ENCODE measurements around the gene LIPF. TPM values are rescaled to one million over a fixed set of nuclear protein-coding genes. Genes with fewer than 3 reads are reported as not detected.

Gene LIPF, protein sequence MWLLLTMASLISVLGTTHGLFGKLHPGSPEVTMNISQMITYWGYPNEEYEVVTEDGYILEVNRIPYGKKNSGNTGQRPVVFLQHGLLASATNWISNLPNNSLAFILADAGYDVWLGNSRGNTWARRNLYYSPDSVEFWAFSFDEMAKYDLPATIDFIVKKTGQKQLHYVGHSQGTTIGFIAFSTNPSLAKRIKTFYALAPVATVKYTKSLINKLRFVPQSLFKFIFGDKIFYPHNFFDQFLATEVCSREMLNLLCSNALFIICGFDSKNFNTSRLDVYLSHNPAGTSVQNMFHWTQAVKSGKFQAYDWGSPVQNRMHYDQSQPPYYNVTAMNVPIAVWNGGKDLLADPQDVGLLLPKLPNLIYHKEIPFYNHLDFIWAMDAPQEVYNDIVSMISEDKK
- total RNA-seq, result not detected

DNA sequence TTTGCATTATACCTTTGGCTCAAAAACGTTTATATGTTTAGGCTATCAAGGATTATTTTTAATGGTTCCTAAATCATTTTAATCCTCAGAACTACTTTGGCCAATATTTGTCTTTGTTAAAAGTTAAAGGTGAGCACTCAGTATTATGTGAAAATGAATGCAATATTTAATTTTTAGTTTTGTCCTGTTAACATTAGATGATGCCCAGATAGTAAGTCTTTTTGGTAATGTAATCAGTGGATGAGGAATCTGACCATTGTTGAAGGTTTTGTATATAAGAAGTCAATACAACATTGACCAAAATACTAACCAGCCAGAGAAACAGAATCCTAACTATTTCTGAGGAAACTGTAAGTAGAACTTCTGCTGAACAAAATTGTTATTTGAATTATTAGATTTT lies at the start of gene LIPF:
Gene LIPF (plus strand): TSS at position 301 of the 400 bp plus-strand sequence. CDS start 2,856 bp downstream, outside the sequence.
- CTCF ChIA-PET, result no interaction called here
- DNase-seq (no peak), ATAC-seq (no peak)
- Mint-ChIP-seq H3K4me1 (ENCODE audit: low read depth) (no peaks in the 10 kb centered on the region), H3K36me3 (ENCODE audit: low read depth) (no peaks in the 10 kb centered on the region), H3K27me3 (ENCODE audit: low read depth) (peaks cover 6% of the 10 kb centered on the region), H3K27ac (no peak within 1 kb of the TSS), H3K9me3 (ENCODE audit: insufficient read depth) (no peaks in the 10 kb centered on the region), H3K4me3 (no peak within 1 kb of the TSS)
- POLR2A ChIA-PET, result no interaction called here

DNA sequence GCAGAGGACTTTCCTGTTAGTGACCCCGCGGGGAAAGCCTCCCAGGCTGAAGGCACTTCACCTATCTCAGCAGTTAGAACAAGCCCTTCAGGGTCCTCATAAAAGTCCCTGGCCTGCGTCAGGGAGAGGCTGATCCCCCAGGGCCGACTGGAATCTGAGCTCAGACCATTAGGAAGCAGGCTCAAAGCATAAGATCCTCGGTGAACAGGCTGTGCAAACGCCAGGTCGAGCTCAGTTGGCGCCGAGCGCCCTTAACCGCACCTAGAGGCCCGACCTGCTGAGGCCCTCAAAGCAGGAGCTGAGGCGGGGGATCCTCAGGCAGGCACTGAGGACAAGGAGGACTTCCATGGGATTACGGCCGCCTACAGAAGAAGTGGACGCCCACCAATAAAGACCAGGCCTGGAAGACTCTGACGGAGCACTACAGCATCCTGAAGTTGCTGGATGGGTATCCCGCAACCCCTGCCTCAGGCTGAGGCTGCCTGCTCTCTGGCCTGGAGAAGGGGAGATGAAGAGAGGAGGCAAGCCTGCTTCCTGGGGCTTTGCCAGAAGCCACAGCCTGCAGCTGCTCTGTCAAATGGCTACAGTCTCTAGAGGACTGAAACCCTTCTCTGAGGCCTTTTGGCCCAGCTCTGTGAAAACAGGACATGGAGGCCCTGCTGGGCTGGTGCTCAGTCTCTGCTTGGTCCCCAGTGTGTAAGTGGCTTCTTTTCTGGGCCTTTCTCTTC lies 47.8 kb upstream of the LIPF start:
- no peaks in the 10 kb centered on the region for H3K4me1 Mint-ChIP-seq (ENCODE audit: low read depth)
- CTCF ChIA-PET, result interaction anchor here (0.9 to 1.4 kb wide), 2 partner anchors 9 to 20 kb away, joined by 3 read pairs; no protein-coding TSS in a partner anchor

DNA sequence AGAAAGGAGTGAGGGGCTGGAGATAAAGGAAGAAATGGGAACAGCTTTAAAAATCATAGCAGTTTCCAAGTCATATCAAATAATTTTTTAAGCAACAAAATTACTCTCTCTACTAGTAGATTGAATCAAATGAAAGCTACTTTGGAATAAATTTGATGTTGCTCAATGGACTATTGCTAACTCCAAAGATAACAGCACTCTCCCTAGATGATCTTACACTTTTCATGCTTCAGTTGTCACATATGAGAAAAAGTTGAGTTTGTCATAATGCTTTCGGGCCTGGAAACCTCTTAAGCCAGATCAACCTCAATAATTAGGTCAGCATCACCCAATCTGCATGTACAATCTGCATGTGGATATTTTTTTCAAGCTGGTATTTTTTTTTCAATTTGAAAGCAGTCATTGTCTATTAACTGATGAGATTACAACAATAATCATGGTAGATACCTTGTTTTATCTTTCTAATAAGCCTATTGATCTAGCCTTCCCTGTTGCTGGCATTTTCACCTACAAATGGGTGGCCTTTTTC lies 46.4 kb upstream of the LIPF start:
- H3K36me3 Mint-ChIP-seq (ENCODE audit: low read depth), result no peaks in the 10 kb centered on the region
- CTCF ChIA-PET, result interaction anchor here (0.9 to 1.5 kb wide), 3 partner anchors 10 to 35 kb away, joined by 3 to 4 read pairs (median 3); partner anchors contain the start of gene RNLS
- no peaks in the 10 kb centered on the region for H3K27me3 Mint-ChIP-seq (ENCODE audit: low read depth)
- H3K4me3 Mint-ChIP-seq, result no peak overlapping the region
- no peak for ATAC-seq
- no peaks in the 10 kb centered on the region for H3K4me1 Mint-ChIP-seq (ENCODE audit: low read depth)
- H3K9me3 Mint-ChIP-seq (ENCODE audit: insufficient read depth), result no peaks in the 10 kb centered on the region
- no peak for DNase-seq
- no peak overlapping the region for H3K27ac Mint-ChIP-seq
- POLR2A ChIA-PET, result interaction anchor here (1.0 kb wide), 1 partner anchor 35 kb away, joined by 3 read pairs; the partner anchor contains the start of gene RNLS

More for the DNA sequence above, 47.8 kb upstream of the LIPF start:
- H3K27me3 Mint-ChIP-seq (ENCODE audit: low read depth), result peaks cover 4% of the 10 kb centered on the region
- DNase-seq (no peak), ATAC-seq (no peak)
- no peaks in the 10 kb centered on the region for H3K9me3 Mint-ChIP-seq (ENCODE audit: insufficient read depth)
- no peak overlapping the region for H3K4me3 Mint-ChIP-seq
- POLR2A ChIA-PET, result no interaction called here
- no peak overlapping the region for H3K27ac Mint-ChIP-seq
- no peaks in the 10 kb centered on the region for H3K36me3 Mint-ChIP-seq (ENCODE audit: low read depth)

DNA sequence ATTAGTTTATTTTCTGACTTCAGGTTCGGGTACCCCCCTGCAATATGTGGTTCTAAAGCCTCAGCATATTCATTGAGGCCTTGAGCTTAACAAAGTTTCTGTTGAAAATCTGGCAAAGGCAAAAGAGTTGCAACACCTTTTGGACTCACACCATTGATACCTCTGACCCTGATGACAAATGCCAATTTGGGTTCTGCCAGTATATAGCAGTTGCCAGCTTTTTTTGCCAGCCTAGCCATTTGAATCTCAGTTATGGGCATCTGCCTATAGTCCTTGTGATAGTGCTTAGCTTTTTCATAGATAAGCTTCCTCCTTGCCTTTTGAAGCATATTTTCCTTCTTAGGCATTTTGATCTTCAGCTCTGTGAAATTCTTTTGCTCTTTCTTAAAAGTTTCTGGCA lies 45.7 kb upstream of the LIPF start:
- CTCF ChIA-PET, result interaction anchor here (1.5 kb wide), 1 partner anchor 36 kb away, joined by 4 read pairs; the partner anchor contains the start of gene RNLS
- DNase-seq (no peak), ATAC-seq (no peak)
- Mint-ChIP-seq H3K4me3 (no peak overlapping the region), H3K4me1 (ENCODE audit: low read depth) (no peaks in the 10 kb centered on the region), H3K27ac (no peak overlapping the region), H3K9me3 (ENCODE audit: insufficient read depth) (no peaks in the 10 kb centered on the region), H3K27me3 (ENCODE audit: low read depth) (no peaks in the 10 kb centered on the region), H3K36me3 (ENCODE audit: low read depth) (no peaks in the 10 kb centered on the region)
- POLR2A ChIA-PET, result no interaction called here

DNA sequence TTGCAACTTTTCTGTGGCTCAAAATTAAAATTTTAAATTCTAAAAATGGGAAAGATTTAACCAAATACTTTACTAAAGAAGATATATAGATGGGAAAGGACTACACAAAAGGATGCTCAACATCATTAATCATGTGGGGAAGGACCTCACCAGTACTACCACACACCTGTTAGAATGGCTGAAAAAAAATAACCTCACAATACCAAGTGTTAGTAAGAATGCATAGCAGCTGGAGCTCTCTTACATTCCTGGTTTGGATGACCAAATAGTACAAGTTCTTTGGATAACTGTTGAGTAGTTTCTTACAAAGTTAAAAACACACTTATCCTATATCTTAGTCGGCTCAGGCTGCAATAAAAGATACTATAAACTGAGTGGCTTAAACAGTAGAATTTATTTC lies 43.8 kb upstream of the LIPF start:
- Mint-ChIP-seq H3K4me3 (no peak overlapping the region), H3K36me3 (ENCODE audit: low read depth) (no peaks in the 10 kb centered on the region), H3K27me3 (ENCODE audit: low read depth) (peaks cover 2% of the 10 kb centered on the region), H3K4me1 (ENCODE audit: low read depth) (no peaks in the 10 kb centered on the region), H3K9me3 (ENCODE audit: insufficient read depth) (no peaks in the 10 kb centered on the region), H3K27ac (no peak overlapping the region)
- CTCF ChIA-PET, result no interaction called here
- DNase-seq (no peak), ATAC-seq (no peak)
- POLR2A ChIA-PET, result no interaction called here

DNA sequence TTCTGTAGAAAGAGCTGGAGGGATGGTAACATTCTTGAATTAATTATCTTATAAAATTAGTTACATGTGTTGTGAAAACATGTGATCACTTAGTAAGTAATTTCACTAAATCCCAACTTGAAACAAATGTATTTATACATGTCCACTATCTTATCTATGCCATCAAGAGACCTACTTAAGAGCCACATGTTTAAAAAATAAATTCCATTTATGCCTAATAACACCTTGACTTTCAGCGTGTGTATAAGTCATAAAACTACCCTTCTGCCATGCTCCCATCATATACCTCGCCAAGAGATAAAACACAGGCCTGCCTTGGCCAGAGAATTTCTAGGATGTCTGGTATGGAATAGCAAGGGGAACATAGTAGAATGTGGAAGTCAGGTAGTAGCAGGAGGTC lies 40.4 kb upstream of the LIPF start:
- CTCF ChIA-PET, result no interaction called here
- H3K27ac Mint-ChIP-seq, result no peak overlapping the region
- no peaks in the 10 kb centered on the region for H3K9me3 Mint-ChIP-seq (ENCODE audit: insufficient read depth)
- no peak overlapping the region for H3K4me3 Mint-ChIP-seq
- H3K27me3 Mint-ChIP-seq (ENCODE audit: low read depth), result peaks cover 2% of the 10 kb centered on the region
- no peaks in the 10 kb centered on the region for H3K4me1 Mint-ChIP-seq (ENCODE audit: low read depth)
- no peak for ATAC-seq
- DNase-seq, result no peak
- no peaks in the 10 kb centered on the region for H3K36me3 Mint-ChIP-seq (ENCODE audit: low read depth)
- POLR2A ChIA-PET, result no interaction called here

DNA sequence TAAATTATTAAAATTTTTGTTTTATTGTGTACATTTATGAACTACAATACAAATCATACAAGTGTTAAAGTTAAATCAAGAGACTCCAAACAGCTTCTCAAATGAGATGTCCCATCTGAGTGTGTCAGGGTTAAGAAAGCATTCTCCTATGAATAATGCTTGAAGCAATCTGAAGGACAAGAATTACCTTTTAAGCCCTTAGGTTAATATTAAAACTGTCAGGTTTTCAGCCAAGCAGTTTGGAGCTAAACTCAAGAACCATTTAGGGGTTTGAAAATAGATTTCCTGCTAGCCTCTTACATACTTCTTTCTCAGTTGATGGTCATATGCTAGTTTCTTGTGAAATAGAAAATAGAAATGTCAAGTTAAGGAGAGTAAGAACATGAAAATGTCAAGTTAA lies 39.4 kb upstream of the LIPF start:
- DNase-seq (no peak), ATAC-seq (no peak)
- no peaks in the 10 kb centered on the region for H3K36me3 Mint-ChIP-seq (ENCODE audit: low read depth)
- H3K27ac Mint-ChIP-seq, result no peak overlapping the region
- POLR2A ChIA-PET, result no interaction called here
- H3K4me3 Mint-ChIP-seq, result no peak overlapping the region
- H3K27me3 Mint-ChIP-seq (ENCODE audit: low read depth), result peaks cover 2% of the 10 kb centered on the region
- no peaks in the 10 kb centered on the region for H3K9me3 Mint-ChIP-seq (ENCODE audit: insufficient read depth)
- H3K4me1 Mint-ChIP-seq (ENCODE audit: low read depth), result no peaks in the 10 kb centered on the region
- CTCF ChIA-PET, result no interaction called here

DNA sequence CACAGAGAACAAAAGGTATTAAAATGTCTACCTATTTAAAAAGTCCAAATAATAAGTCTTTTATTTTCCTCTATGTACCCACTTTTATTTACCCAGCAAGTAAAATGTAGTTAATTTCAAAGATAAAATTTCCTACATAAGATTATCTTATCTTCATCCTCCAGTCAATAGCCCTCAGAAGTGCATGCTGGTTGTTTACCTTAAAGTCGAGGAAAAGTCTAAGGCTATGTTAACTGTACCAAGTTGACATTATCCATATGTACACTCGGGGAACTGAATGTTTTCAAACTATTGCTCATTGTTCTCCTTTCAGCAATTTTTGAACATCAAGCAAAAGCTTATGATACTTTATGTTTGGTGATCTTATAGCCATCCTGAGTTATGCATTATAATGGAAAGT lies 24.1 kb upstream of the LIPF start:
- Mint-ChIP-seq H3K4me1 (ENCODE audit: low read depth) (no peaks in the 10 kb centered on the region), H3K27ac (no peak overlapping the region), H3K27me3 (ENCODE audit: low read depth) (peaks cover 16% of the 10 kb centered on the region), H3K36me3 (ENCODE audit: low read depth) (no peaks in the 10 kb centered on the region), H3K9me3 (ENCODE audit: insufficient read depth) (no peaks in the 10 kb centered on the region), H3K4me3 (no peak overlapping the region)
- DNase-seq (no peak), ATAC-seq (no peak)
- POLR2A ChIA-PET, result no interaction called here
- CTCF ChIA-PET, result interaction anchor here (1.0 kb wide), 1 partner anchor 13 kb away, joined by 3 read pairs; no protein-coding TSS in a partner anchor

DNA sequence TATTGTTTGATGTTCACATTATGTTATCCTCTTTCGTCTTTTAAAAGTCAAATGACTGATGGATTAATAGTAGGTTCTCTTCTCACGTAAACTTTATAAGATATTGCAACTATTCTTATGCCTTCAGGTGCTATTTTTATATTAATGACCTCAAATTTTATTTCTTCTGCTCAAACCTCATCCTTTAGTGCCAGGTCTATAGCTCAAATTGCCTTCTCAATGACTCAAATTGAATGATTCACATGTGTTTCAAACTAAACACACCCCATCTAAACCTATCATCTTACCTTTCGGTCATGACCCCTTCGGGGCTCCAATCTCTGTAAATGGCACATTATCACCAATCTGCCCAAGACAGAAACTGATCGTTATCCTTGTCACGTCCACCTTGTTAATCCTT lies 22.0 kb upstream of the LIPF start:
- H3K4me3 Mint-ChIP-seq, result no peak overlapping the region
- no peak for DNase-seq
- ATAC-seq, result no peak
- POLR2A ChIA-PET, result no interaction called here
- no peaks in the 10 kb centered on the region for H3K4me1 Mint-ChIP-seq (ENCODE audit: low read depth)
- H3K36me3 Mint-ChIP-seq (ENCODE audit: low read depth), result no peaks in the 10 kb centered on the region
- H3K27me3 Mint-ChIP-seq (ENCODE audit: low read depth), result peaks cover 14% of the 10 kb centered on the region
- no peak overlapping the region for H3K27ac Mint-ChIP-seq
- no peaks in the 10 kb centered on the region for H3K9me3 Mint-ChIP-seq (ENCODE audit: insufficient read depth)
- CTCF ChIA-PET, result no interaction called here

DNA sequence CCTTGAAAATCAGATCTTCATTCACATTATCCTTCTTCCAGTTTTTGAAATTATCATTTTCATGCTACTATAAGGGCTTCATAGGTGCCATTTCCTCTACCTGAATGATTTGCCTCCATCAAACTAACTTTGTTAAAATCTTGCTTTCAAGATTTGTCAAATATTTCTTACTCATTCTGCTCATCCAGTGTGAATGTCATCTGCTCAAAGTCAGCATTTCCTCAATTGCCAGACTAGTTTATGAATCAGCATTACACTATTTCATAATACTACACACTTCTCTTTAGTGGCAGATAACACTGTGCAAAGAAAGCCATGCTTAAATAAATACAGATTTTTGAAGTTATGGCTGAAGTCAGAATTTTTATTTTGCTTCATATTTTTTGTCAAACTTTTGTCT lies 21.3 kb upstream of the LIPF start:
- Mint-ChIP-seq H3K36me3 (ENCODE audit: low read depth) (no peaks in the 10 kb centered on the region), H3K4me1 (ENCODE audit: low read depth) (no peaks in the 10 kb centered on the region), H3K27ac (no peak overlapping the region), H3K9me3 (ENCODE audit: insufficient read depth) (no peaks in the 10 kb centered on the region), H3K4me3 (no peak overlapping the region), H3K27me3 (ENCODE audit: low read depth) (peaks cover 14% of the 10 kb centered on the region)
- DNase-seq (no peak), ATAC-seq (no peak)
- ChIA-PET CTCF (no interaction called here), POLR2A (no interaction called here)

DNA sequence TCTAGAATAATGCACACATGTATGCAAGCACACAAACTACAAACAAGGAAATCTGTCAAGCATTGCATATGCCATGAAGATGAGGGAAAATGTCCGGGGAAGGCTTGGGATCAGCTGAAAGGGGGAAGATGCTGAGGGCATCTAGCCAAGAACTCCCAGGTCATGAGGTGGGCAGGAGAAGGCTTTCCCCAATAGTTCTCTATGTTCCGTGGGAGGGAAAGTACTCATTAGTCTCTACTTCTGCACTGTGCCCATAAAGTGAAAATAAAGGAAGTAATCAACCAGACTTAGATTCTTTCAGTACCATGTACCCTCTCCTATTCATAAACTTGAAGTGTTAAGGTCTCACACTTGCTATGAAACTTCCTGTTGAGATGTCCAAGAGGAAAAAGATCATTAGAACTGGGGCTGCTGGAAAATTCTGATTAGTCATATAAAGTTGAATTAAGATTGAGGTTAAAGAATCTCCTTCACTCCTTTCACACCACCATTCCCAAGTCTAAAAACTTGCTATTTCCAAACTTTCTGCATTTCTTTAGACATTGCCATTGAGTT lies 17.1 kb upstream of the LIPF start:
- Mint-ChIP-seq H3K4me1 (ENCODE audit: low read depth) (no peaks in the 10 kb centered on the region), H3K4me3 (no peak overlapping the region), H3K36me3 (ENCODE audit: low read depth) (no peaks in the 10 kb centered on the region), H3K27ac (no peak overlapping the region), H3K27me3 (ENCODE audit: low read depth) (peaks cover 13% of the 10 kb centered on the region), H3K9me3 (ENCODE audit: insufficient read depth) (no peaks in the 10 kb centered on the region)
- CTCF ChIA-PET, result no interaction called here
- no peak for DNase-seq
- POLR2A ChIA-PET, result no interaction called here
- no peak for ATAC-seq

DNA sequence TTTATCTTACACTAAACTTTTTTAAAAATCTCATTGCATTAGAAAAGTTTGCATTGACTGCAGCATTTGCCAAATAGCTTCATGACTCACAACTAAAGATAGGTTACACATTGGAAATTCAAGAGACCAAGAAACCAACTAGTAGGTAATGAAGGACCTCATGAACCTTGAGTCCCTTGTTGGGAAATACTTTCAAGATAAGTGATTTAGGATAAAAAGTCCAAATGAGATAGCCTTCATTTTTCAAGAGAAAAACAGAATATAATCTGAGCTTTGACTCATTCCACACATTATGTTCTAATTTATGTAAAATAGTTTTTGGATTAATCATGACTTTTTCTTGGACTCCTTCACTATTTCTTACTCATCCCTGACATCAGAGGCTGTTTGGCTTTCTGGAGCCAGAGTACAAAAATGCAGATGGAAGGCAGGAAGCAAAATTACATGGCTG lies 13.1 kb upstream of the LIPF start:
- no peak for DNase-seq
- H3K27me3 Mint-ChIP-seq (ENCODE audit: low read depth), result peaks cover 13% of the 10 kb centered on the region
- H3K4me3 Mint-ChIP-seq, result no peak overlapping the region
- no peaks in the 10 kb centered on the region for H3K9me3 Mint-ChIP-seq (ENCODE audit: insufficient read depth)
- H3K27ac Mint-ChIP-seq, result no peak overlapping the region
- no peak for ATAC-seq
- no peaks in the 10 kb centered on the region for H3K4me1 Mint-ChIP-seq (ENCODE audit: low read depth)
- ChIA-PET CTCF (no interaction called here), POLR2A (no interaction called here)
- H3K36me3 Mint-ChIP-seq (ENCODE audit: low read depth), result no peaks in the 10 kb centered on the region

Measured in activated CD8-positive, alpha-beta T cell treated with anti-CD3 and anti-CD28 coated beads, Interleukin-2, amount 10 ng/mL, durations not matched to agents 7 days and 5 days (primary cell).